NCI-H128 (cell line): ENCODE results near the gene PSRC1.
"Not testable (repeated sequence)": the region's sequence is repeated elsewhere in the genome, so short reads cannot be mapped to it uniquely, and the experiment has no call there.

Experiments used
- DNase-seq: peaks from one replicate; lab custom pipeline; 2025; ENCODE audit not compliant: unreplicated experiment; lab: John Stamatoyannopoulos, UW

The PSRC1 gene

GRCh38 chr1:109282952-109283747, at the start of gene PSRC1:
PSRC1 (minus strand) TSS chr1:109283145.
- DNase-seq: peak; percentile 96

GRCh38 chr1:109331113-109331512, 48.2 kb upstream of the PSRC1 start:
- DNase-seq: no peak

- no peak for DNase-seq
Measured at GRCh38 chr1:109327285-109327684, 44.3 kb upstream of the PSRC1 start.

- DNase-seq: no peak
Measured at GRCh38 chr1:109322974-109323373, 40.0 kb upstream of the PSRC1 start.

GRCh38 chr1:109319114-109319513, 36.2 kb upstream of the PSRC1 start:
- DNase-seq: no peak

GRCh38 chr1:109316506-109316905, 33.6 kb upstream of the PSRC1 start:
- DNase-seq: no peak

- DNase-seq: no peak
Measured at GRCh38 chr1:109315288-109315687, 32.3 kb upstream of the PSRC1 start.

- no peak for DNase-seq
Measured at GRCh38 chr1:109314795-109315194, 31.9 kb upstream of the PSRC1 start.

- no peak for DNase-seq
Measured at GRCh38 chr1:109312978-109313775, 30.2 kb upstream of the PSRC1 start.

- no peak for DNase-seq
Measured at GRCh38 chr1:109312246-109312645, 29.3 kb upstream of the PSRC1 start.

- DNase-seq: no peak
Measured at GRCh38 chr1:109309347-109309746, 26.4 kb upstream of the PSRC1 start.

- DNase-seq: no peak
Measured at GRCh38 chr1:109307274-109308021, 24.5 kb upstream of the PSRC1 start.

GRCh38 chr1:109306832-109307273, 23.9 kb upstream of the PSRC1 start, which contains the start of gene MYBPHL:
MYBPHL (minus strand) TSS chr1:109307011; CDS start chr1:109306991, 20 bp downstream.
- no peak for DNase-seq

- DNase-seq: not testable (repeated sequence)
Measured at GRCh38 chr1:109305991-109306390, 23.0 kb upstream of the PSRC1 start.

- DNase-seq: no peak
Measured at GRCh38 chr1:109304226-109304920, 21.4 kb upstream of the PSRC1 start.

GRCh38 chr1:109301874-109302273, 18.9 kb upstream of the PSRC1 start:
- DNase-seq: no peak

- no peak for DNase-seq
Measured at GRCh38 chr1:109300650-109301151, 17.8 kb upstream of the PSRC1 start.

GRCh38 chr1:109299558-109300343, 16.8 kb upstream of the PSRC1 start:
- DNase-seq: no peak

- no peak for DNase-seq
Measured at GRCh38 chr1:109298666-109299557, 16.0 kb upstream of the PSRC1 start.
